ENCODE data around the gene EMC9. TPM values are rescaled to one million over a fixed set of nuclear protein-coding genes. Genes with fewer than 3 reads are reported as not detected.

Gene EMC9
- polyA plus RNA-seq, 1 experiment: 13.3 TPM

GRCh38 chr14:24171422-24172260, 30.2 kb upstream of the EMC9 start, which contains the start of gene REC8:
TSS of gene REC8 (plus strand) at chr14:24172080. CDS start at chr14:24172553, 473 bp downstream.
- H3K27me3 ChIP-seq (ENCODE audit: control insufficient read depth, insufficient read depth, low read length): no peaks in the 10 kb centered on the region
- ChIA-PET POLR2A (no interaction called here), CTCF (interaction anchor here (1.0 to 3.1 kb wide), 3 partner anchors 10 to 128 kb away, joined by 3 to 12 read pairs (median 6); partner anchors contain the start of genes DHRS1, IRF9 and NOP9)
- H3K36me3 ChIP-seq (ENCODE audit: control insufficient read depth, insufficient read depth, low read length): peaks cover 20% of the 10 kb centered on the region
- TF ChIP-seq CTCF (IDR thresholded peaks at IDR 0.05; ENCODE audit: insufficient read depth, low read depth, low read length): no peak
- DNase-seq (ENCODE audit: low read depth): no peak
- no peak within 1 kb of the TSS for H3K4me3 ChIP-seq (ENCODE audit: low read depth, low read length)

- H3K4me3 ChIP-seq (ENCODE audit: low read depth, low read length): no peak overlapping the region
- H3K36me3 ChIP-seq (ENCODE audit: control insufficient read depth, insufficient read depth, low read length): peaks cover 35% of the 10 kb centered on the region
- ChIA-PET POLR2A (no interaction called here), CTCF (no interaction called here)
- H3K27me3 ChIP-seq (ENCODE audit: control insufficient read depth, insufficient read depth, low read length): no peaks in the 10 kb centered on the region
- DNase-seq (ENCODE audit: low read depth): no peak
- no peak for TF ChIP-seq CTCF (IDR thresholded peaks at IDR 0.05; ENCODE audit: insufficient read depth, low read depth, low read length)
These were observed 26.2 kb upstream of the EMC9 start for GRCh38 chr14:24167469-24168114.

- TF ChIP-seq CTCF (IDR thresholded peaks at IDR 0.05; ENCODE audit: insufficient read depth, low read depth, low read length): no peak
- H3K27me3 ChIP-seq (ENCODE audit: control insufficient read depth, insufficient read depth, low read length): no peaks in the 10 kb centered on the region
- H3K36me3 ChIP-seq (ENCODE audit: control insufficient read depth, insufficient read depth, low read length): peaks cover 33% of the 10 kb centered on the region
- no peak for DNase-seq (ENCODE audit: low read depth)
- no peak overlapping the region for H3K4me3 ChIP-seq (ENCODE audit: low read depth, low read length)
- ChIA-PET CTCF (interaction anchor here (0.6 to 0.7 kb wide), 2 partner anchors 8 to 114 kb away, joined by 3 read pairs; partner anchors contain the start of gene CARMIL3), POLR2A (no interaction called here)
These were observed 24.4 kb upstream of the EMC9 start for GRCh38 chr14:24165785-24166184.

- ChIA-PET POLR2A (interaction anchor here (0.6 kb wide), 1 partner anchor 19 kb away, joined by 7 read pairs; no protein-coding TSS in a partner anchor), CTCF (no interaction called here)
- DNase-seq (ENCODE audit: low read depth): no peak
- TF ChIP-seq CTCF (IDR thresholded peaks at IDR 0.05; ENCODE audit: insufficient read depth, low read depth, low read length): no peak
- H3K27me3 ChIP-seq (ENCODE audit: control insufficient read depth, insufficient read depth, low read length): no peaks in the 10 kb centered on the region
- H3K36me3 ChIP-seq (ENCODE audit: control insufficient read depth, insufficient read depth, low read length): peaks cover 42% of the 10 kb centered on the region
- H3K4me3 ChIP-seq (ENCODE audit: low read depth, low read length): no peak overlapping the region
These were observed 23.2 kb upstream of the EMC9 start for GRCh38 chr14:24164518-24164991.

- ChIA-PET POLR2A (interaction anchor here (0.6 to 1.9 kb wide), 2 partner anchors 16 to 18 kb away, joined by 3 to 5 read pairs; no protein-coding TSS in a partner anchor), CTCF (interaction anchor here (0.8 to 4.6 kb wide), 19 partner anchors 11 to 148 kb away, joined by 3 to 39 read pairs (median 5); partner anchors contain the start of genes DCAF11, IPO4, MDP1 and NRL)
- Histone ChIP-seq H3K36me3 (ENCODE audit: control insufficient read depth, insufficient read depth, low read length) (peaks cover 49% of the 10 kb centered on the region), H3K27me3 (ENCODE audit: control insufficient read depth, insufficient read depth, low read length) (no peaks in the 10 kb centered on the region), H3K4me3 (ENCODE audit: low read depth, low read length) (peak overlapping the region; percentile 60)
- no peak for DNase-seq (ENCODE audit: low read depth)
- no peak for TF ChIP-seq CTCF (IDR thresholded peaks at IDR 0.05; ENCODE audit: insufficient read depth, low read depth, low read length)
These were observed 20.7 kb upstream of the EMC9 start for GRCh38 chr14:24162093-24162492.

Data from BJ (cell line).